Activated CD8-positive, alpha-beta memory T cell treated with anti-CD3 and anti-CD28 coated beads, Interleukin-2, amount 10 ng/mL, durations not matched to agents 7 days and 5 days (primary cell): ENCODE results near the gene RAD51B. TPM values are rescaled to one million over a fixed set of nuclear protein-coding genes. Genes with fewer than 3 reads are reported as not detected.

Experiments
- ATAC-seq: fragments of 150-1000 bp; cut with Tn5 transposase; one replicate; pipeline ENCODE4 v1.10.0; 2021; ENCODE audit warnings: moderate library complexity
- CTCF ChIA-PET: fragments of 350-600 bp; sonication (Branson Sonifier 250); formaldehyde crosslinking; loops from one replicate; lab custom pipeline; 2021; ENCODE audit warnings: antibody characterized with exemption; lab: Charles Lee
- DNase-seq: peaks from one replicate; pipeline ENCODE4 v3.0.0-alpha.2; 2020
- H3K27ac Mint-ChIP-seq: one replicate; pipeline ENCODE4 v1.8.0; 2021; ENCODE audit warnings: mild to moderate bottlenecking, mixed read lengths
- H3K27me3 Mint-ChIP-seq: one replicate; pipeline ENCODE4 v1.8.0; 2021; ENCODE audit warnings: mixed read lengths
- H3K36me3 Mint-ChIP-seq: one replicate; pipeline ENCODE4 v1.8.0; 2021; ENCODE audit warnings: mild to moderate bottlenecking, mixed read lengths
- H3K4me1 Mint-ChIP-seq: one replicate; pipeline ENCODE4 v1.8.0; 2021; ENCODE audit warnings: mixed read lengths
- H3K4me3 Mint-ChIP-seq: one replicate; pipeline ENCODE4 v1.8.0; 2021; ENCODE audit warnings: mild to moderate bottlenecking, moderate library complexity, mixed read lengths
- H3K9me3 Mint-ChIP-seq: one replicate; pipeline ENCODE4 v1.8.0; 2022; ENCODE audit warnings: low read depth, mixed read lengths
- total RNA-seq, 2 experiments: library from RNA; stranded (reverse); gene quantifications; one replicate each; pipeline ENCODE4 v1.2.3, GENCODE V29; 2021

RAD51B gene
- total RNA-seq, 2 experiments from 2014 or later = 35.3 to 55.5 TPM

GRCh38 chr14:68133856-68134255 is 314.3 kb downstream of the RAD51B start:
- CTCF ChIA-PET = no interaction called here
- Mint-ChIP-seq H3K36me3 (no peaks in the 10 kb centered on the region), H3K27me3 (no peaks in the 10 kb centered on the region), H3K9me3 (no peaks in the 10 kb centered on the region), H3K4me3 (no peak overlapping the region), H3K27ac (no peak overlapping the region), H3K4me1 (peaks cover 8% of the 10 kb centered on the region)
- DNase-seq (no peak), ATAC-seq (no peak)

GRCh38 chr14:68135028-68135427 is 315.4 kb downstream of the RAD51B start:
- H3K4me1 Mint-ChIP-seq = peaks cover 8% of the 10 kb centered on the region
- no peaks in the 10 kb centered on the region for H3K9me3 Mint-ChIP-seq
- no peaks in the 10 kb centered on the region for H3K36me3 Mint-ChIP-seq
- no peaks in the 10 kb centered on the region for H3K27me3 Mint-ChIP-seq
- DNase-seq (no peak), ATAC-seq (no peak)
- CTCF ChIA-PET = no interaction called here
- H3K4me3 Mint-ChIP-seq = no peak overlapping the region
- H3K27ac Mint-ChIP-seq = no peak overlapping the region

DNA sequence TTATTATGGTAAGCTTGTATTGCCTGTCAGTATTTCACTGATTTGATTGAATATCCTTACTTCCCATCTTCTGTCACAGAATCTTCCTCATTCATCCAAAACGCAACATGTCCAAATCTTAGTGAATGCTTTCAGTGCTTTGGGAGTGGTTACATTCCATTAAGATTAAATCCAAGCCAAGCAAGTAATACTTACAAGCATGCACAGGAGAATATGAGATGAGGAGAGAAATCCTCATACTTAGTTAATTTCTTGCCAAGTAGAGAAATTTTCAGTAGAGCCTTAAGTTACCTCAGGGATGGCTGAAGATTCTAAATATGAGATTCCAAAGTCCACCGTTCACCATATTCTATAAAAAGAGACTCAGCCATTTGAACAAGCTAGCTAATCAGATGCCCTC is 316.0 kb downstream of the RAD51B start:
- H3K27me3 Mint-ChIP-seq = no peaks in the 10 kb centered on the region
- H3K9me3 Mint-ChIP-seq = no peaks in the 10 kb centered on the region
- H3K4me1 Mint-ChIP-seq = peaks cover 8% of the 10 kb centered on the region
- ATAC-seq = no peak
- no peaks in the 10 kb centered on the region for H3K36me3 Mint-ChIP-seq
- H3K4me3 Mint-ChIP-seq = no peak overlapping the region
- H3K27ac Mint-ChIP-seq = no peak overlapping the region
- no peak for DNase-seq
- CTCF ChIA-PET = no interaction called here

GRCh38 chr14:68137704-68138619 is 318.4 kb downstream of the RAD51B start:
- H3K27ac Mint-ChIP-seq = no peak overlapping the region
- no peaks in the 10 kb centered on the region for H3K36me3 Mint-ChIP-seq
- DNase-seq (no peak), ATAC-seq (no peak)
- H3K4me1 Mint-ChIP-seq = peaks cover 8% of the 10 kb centered on the region
- H3K4me3 Mint-ChIP-seq = no peak overlapping the region
- CTCF ChIA-PET = no interaction called here
- H3K27me3 Mint-ChIP-seq = no peaks in the 10 kb centered on the region
- no peaks in the 10 kb centered on the region for H3K9me3 Mint-ChIP-seq

GRCh38 chr14:68139431-68140075 is 320.0 kb downstream of the RAD51B start:
- H3K36me3 Mint-ChIP-seq = no peaks in the 10 kb centered on the region
- no peaks in the 10 kb centered on the region for H3K9me3 Mint-ChIP-seq
- no peak for ATAC-seq
- no peak overlapping the region for H3K4me3 Mint-ChIP-seq
- H3K27me3 Mint-ChIP-seq = no peaks in the 10 kb centered on the region
- no peak overlapping the region for H3K27ac Mint-ChIP-seq
- CTCF ChIA-PET = no interaction called here
- DNase-seq = no peak
- peaks cover 8% of the 10 kb centered on the region for H3K4me1 Mint-ChIP-seq

DNA sequence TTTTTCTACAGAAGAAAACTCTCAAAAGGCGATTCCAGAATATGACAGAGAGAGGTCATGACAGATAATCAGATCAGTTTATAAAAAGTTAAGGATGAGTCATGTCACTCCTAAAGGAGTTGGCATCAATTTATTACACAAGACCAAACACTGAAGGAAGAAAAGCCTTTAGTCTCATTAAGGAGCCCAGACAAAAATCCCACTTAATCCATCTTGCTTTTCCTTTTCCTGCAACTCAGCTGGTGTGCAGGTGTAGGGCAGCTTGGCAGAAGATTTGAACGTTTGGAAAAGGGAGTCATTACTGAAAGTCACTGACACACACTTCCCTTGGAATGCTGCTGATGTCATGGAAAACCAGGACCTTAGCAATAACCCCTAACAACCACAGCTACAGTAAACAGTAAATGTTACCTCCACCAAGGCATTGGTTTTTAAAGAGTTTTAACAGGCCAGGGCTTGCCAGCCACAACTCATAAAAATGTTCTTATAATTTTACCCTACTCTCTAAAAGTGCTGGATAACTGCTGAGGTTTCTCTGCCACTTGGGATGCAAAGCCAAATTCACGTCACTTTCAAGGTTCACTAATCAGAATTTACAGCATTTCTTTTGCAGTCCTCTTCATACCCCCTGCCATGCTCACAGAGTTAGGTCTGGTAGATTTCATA is 320.6 kb downstream of the RAD51B start:
- CTCF ChIA-PET = no interaction called here
- Mint-ChIP-seq H3K27me3 (no peaks in the 10 kb centered on the region), H3K27ac (no peak overlapping the region), H3K36me3 (no peaks in the 10 kb centered on the region), H3K9me3 (no peaks in the 10 kb centered on the region), H3K4me1 (peaks cover 4% of the 10 kb centered on the region), H3K4me3 (no peak overlapping the region)
- DNase-seq = no peak
- ATAC-seq = no peak

DNA sequence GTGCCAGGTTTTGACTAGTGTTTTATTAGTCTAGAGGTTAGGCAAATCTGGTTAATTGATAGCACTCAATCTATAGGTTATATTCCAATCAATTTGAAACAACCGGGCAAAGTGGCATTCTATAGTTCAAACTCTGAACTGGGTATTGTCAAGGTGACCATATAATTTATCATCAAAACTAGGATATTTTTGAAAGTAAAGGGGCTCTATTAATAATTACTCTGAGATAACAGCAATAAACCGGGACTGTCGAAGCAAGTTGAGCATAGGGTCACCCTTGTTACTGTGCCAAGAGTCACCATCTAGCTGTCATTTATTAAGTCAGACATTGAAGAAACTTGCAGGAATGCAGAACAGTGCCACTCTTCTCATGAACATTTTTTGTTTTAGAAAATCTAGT is 321.2 kb downstream of the RAD51B start:
- no peaks in the 10 kb centered on the region for H3K36me3 Mint-ChIP-seq
- CTCF ChIA-PET = no interaction called here
- H3K27me3 Mint-ChIP-seq = no peaks in the 10 kb centered on the region
- ATAC-seq (no peak), DNase-seq (no peak)
- no peak overlapping the region for H3K4me3 Mint-ChIP-seq
- H3K27ac Mint-ChIP-seq = no peak overlapping the region
- H3K4me1 Mint-ChIP-seq = no peaks in the 10 kb centered on the region
- no peaks in the 10 kb centered on the region for H3K9me3 Mint-ChIP-seq

GRCh38 chr14:68141281-68142088 is 321.9 kb downstream of the RAD51B start:
- CTCF ChIA-PET = no interaction called here
- Mint-ChIP-seq H3K36me3 (no peaks in the 10 kb centered on the region), H3K4me3 (no peak overlapping the region), H3K4me1 (no peaks in the 10 kb centered on the region), H3K9me3 (no peaks in the 10 kb centered on the region), H3K27ac (no peak overlapping the region), H3K27me3 (no peaks in the 10 kb centered on the region)
- ATAC-seq = no peak
- DNase-seq = no peak

- H3K4me1 Mint-ChIP-seq = no peaks in the 10 kb centered on the region
- no peak overlapping the region for H3K4me3 Mint-ChIP-seq
- H3K27me3 Mint-ChIP-seq = no peaks in the 10 kb centered on the region
- H3K9me3 Mint-ChIP-seq = peaks cover 6% of the 10 kb centered on the region
- no peak overlapping the region for H3K27ac Mint-ChIP-seq
- H3K36me3 Mint-ChIP-seq = peaks cover 1% of the 10 kb centered on the region
- no peak for ATAC-seq
- no peak for DNase-seq
- CTCF ChIA-PET = no interaction called here
These were observed 323.8 kb downstream of the RAD51B start for GRCh38 chr14:68143341-68143841.

DNA sequence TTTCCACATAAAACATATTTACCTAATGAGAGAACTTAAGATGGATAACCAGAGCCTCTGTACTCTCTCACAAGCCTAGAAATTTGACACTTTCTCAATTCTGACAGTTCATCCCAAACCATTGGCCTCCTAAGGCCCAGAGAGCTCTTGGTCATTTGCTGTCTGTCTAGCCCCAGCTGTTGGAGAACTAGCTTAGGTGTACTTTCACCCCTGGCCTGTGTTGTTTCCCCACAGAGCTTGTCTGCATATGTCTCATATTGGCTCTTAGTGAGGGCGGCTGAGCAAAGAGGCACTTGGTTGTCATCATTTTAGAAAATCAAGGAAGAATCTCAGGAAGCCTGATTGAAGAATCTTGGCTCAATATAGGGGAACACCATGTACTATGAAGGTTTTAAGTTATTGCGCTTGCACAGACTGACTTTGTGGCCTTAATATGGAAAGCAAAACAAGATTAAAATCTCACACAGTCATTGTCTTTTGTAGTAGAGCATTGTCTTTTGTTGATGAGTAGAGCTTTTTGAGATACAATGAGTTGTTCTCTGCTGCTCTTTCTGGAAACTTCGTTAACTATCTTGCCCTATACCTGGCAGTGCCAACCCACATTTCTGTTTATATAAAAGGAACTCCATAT is 324.6 kb downstream of the RAD51B start:
- ATAC-seq (no peak), DNase-seq (no peak)
- H3K27me3 Mint-ChIP-seq = no peaks in the 10 kb centered on the region
- H3K4me3 Mint-ChIP-seq = no peak overlapping the region
- H3K4me1 Mint-ChIP-seq = no peaks in the 10 kb centered on the region
- H3K27ac Mint-ChIP-seq = no peak overlapping the region
- H3K36me3 Mint-ChIP-seq = peaks cover 6% of the 10 kb centered on the region
- H3K9me3 Mint-ChIP-seq = peaks cover 8% of the 10 kb centered on the region
- CTCF ChIA-PET = no interaction called here

GRCh38 chr14:68145036-68145435 is 325.5 kb downstream of the RAD51B start:
- Mint-ChIP-seq H3K4me3 (no peak overlapping the region), H3K9me3 (peaks cover 8% of the 10 kb centered on the region), H3K27ac (no peak overlapping the region), H3K27me3 (no peaks in the 10 kb centered on the region), H3K4me1 (no peaks in the 10 kb centered on the region), H3K36me3 (peaks cover 9% of the 10 kb centered on the region)
- CTCF ChIA-PET = no interaction called here
- DNase-seq (no peak), ATAC-seq (no peak)

GRCh38 chr14:68145539-68145938 is 326.0 kb downstream of the RAD51B start:
- Mint-ChIP-seq H3K4me3 (no peak overlapping the region), H3K27me3 (no peaks in the 10 kb centered on the region), H3K27ac (no peak overlapping the region), H3K36me3 (peaks cover 12% of the 10 kb centered on the region), H3K9me3 (peaks cover 8% of the 10 kb centered on the region), H3K4me1 (no peaks in the 10 kb centered on the region)
- no peak for ATAC-seq
- no peak for DNase-seq
- CTCF ChIA-PET = no interaction called here

DNA sequence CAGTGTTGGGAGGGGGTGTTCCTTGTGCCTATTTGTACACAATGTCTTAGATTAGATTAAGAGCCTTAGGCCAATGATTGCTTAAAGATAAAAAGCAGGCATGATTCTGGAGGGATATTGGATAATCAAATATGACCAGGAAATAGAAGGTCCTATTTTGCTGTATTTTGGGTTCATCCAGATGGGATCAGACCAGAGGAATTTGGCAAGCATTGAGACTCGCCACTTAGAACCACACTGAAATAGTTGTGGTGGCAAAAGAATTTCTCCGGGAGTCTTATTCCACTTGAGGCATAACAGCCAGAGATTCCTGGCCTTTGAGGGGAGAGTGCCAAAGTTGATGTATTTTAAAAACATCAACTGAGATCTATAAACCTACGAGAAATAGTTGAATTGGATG is 327.2 kb downstream of the RAD51B start:
- CTCF ChIA-PET = no interaction called here
- H3K36me3 Mint-ChIP-seq = peaks cover 17% of the 10 kb centered on the region

More for the DNA sequence above, 327.2 kb downstream of the RAD51B start:
- H3K9me3 Mint-ChIP-seq = peaks cover 14% of the 10 kb centered on the region
- no peak overlapping the region for H3K27ac Mint-ChIP-seq
- ATAC-seq (no peak), DNase-seq (no peak)
- no peak overlapping the region for H3K4me3 Mint-ChIP-seq
- no peaks in the 10 kb centered on the region for H3K27me3 Mint-ChIP-seq
- H3K4me1 Mint-ChIP-seq = no peaks in the 10 kb centered on the region
